Activated T-cell treated with anti-CD3 and anti-CD28 coated beads, Interleukin-2, amount 50 U/mL, for 72 hours (primary cell): ENCODE data around the gene EDEM2. TPM values are rescaled to one million over a fixed set of nuclear protein-coding genes. Genes with fewer than 3 reads are reported as not detected.

Experiments
- ATAC-seq, 2 donors: fragments of 150-1000 bp; cut with Tn5 transposase; replicated peaks in 1 of 2; 2 replicates each; pipeline ENCODE4 v1.10.0; 2021; ENCODE audit warnings: moderate library complexity in 2 of 2, mild to moderate bottlenecking in 1 of 2
- DNase-seq, 2 donors: peaks; one replicate each; pipeline ENCODE4 v3.0.0; 2021 to 2022; ENCODE audit warnings: mixed read lengths in 1 of 2
- H3K27ac Mint-ChIP-seq: one replicate; pipeline ENCODE4 v1.8.0; 2022; ENCODE audit warnings: mild to moderate bottlenecking, moderate library complexity, mixed read lengths
- H3K27me3 Mint-ChIP-seq: one replicate; pipeline ENCODE4 v1.8.0; 2022; ENCODE audit warnings: low read depth, mixed read lengths
- H3K36me3 Mint-ChIP-seq, 2 donors: one replicate each; pipeline ENCODE4 v1.8.0; 2022; ENCODE audit warnings: mixed read lengths in 2 of 2, mild to moderate bottlenecking in 1 of 2; ENCODE audit not compliant: insufficient read depth in 2 of 2
- H3K4me1 Mint-ChIP-seq: one replicate; pipeline ENCODE4 v1.8.0; 2022; ENCODE audit warnings: low read depth, mixed read lengths
- H3K4me3 Mint-ChIP-seq, 2 donors: one replicate each; pipeline ENCODE4 v1.8.0; 2022; ENCODE audit warnings: mild to moderate bottlenecking in 2 of 2, mixed read lengths in 2 of 2, moderate library complexity in 2 of 2
- H3K9me3 Mint-ChIP-seq, 2 donors: one replicate each; pipeline ENCODE4 v1.8.0; 2022; ENCODE audit warnings: mixed read lengths in 2 of 2
- total RNA-seq, 2 donors: library from RNA; stranded (reverse); gene quantifications; one replicate each; pipeline ENCODE4 v1.2.3, GENCODE V29; 2022

The EDEM2 gene
- total RNA-seq, 2 donors from 2014 or later: 33.5 to 35.8 TPM

- no peaks in the 10 kb centered on the region for H3K27me3 Mint-ChIP-seq
- H3K4me1 Mint-ChIP-seq: peaks cover 14% of the 10 kb centered on the region
- peaks cover 2 to 4% of the 10 kb centered on the region in 2 donors for H3K36me3 Mint-ChIP-seq
- H3K27ac Mint-ChIP-seq: peak overlapping the region; percentile 64
- no peaks in the 10 kb centered on the region for H3K9me3 Mint-ChIP-seq
- no peak overlapping the region for H3K4me3 Mint-ChIP-seq
- ATAC-seq: peak in 1 of 2 donors; percentile 67
- DNase-seq: no peak
Measured at GRCh38 chr20:35111141-35111888, 35.8 kb downstream of the EDEM2 start.

- Mint-ChIP-seq H3K27me3 (no peaks in the 10 kb centered on the region), H3K4me1 (peaks cover 12% of the 10 kb centered on the region), H3K4me3 (no peak overlapping the region), H3K36me3 (peaks cover 0 to 2% of the 10 kb centered on the region in 2 donors), H3K27ac (no peak overlapping the region), H3K9me3 (no peaks in the 10 kb centered on the region)
- DNase-seq (no peak), ATAC-seq (no peak)
Measured at GRCh38 chr20:35108921-35109320, 38.2 kb downstream of the EDEM2 start.

- DNase-seq (no peak), ATAC-seq (no peak)
- H3K4me3 Mint-ChIP-seq: no peak overlapping the region
- peaks cover 0 to 2% of the 10 kb centered on the region in 2 donors for H3K36me3 Mint-ChIP-seq
- H3K27me3 Mint-ChIP-seq: no peaks in the 10 kb centered on the region
- H3K4me1 Mint-ChIP-seq: peaks cover 12% of the 10 kb centered on the region
- H3K27ac Mint-ChIP-seq: no peak overlapping the region
- no peaks in the 10 kb centered on the region for H3K9me3 Mint-ChIP-seq
Measured at GRCh38 chr20:35106827-35107380, 40.2 kb downstream of the EDEM2 start.

- no peak for ATAC-seq
- no peak for DNase-seq
- no peaks in the 10 kb centered on the region for H3K9me3 Mint-ChIP-seq
- no peak overlapping the region for H3K4me3 Mint-ChIP-seq
- H3K27ac Mint-ChIP-seq: no peak overlapping the region
- no peaks in the 10 kb centered on the region for H3K4me1 Mint-ChIP-seq
- H3K36me3 Mint-ChIP-seq: no peaks in the 10 kb centered on the region
- H3K27me3 Mint-ChIP-seq: peaks cover 10% of the 10 kb centered on the region
Measured at GRCh38 chr20:35104685-35105295, 42.3 kb downstream of the EDEM2 start.

GRCh38 chr20:35101620-35102019 is 45.5 kb downstream of the EDEM2 start:
- no peak for ATAC-seq
- DNase-seq: no peak
- H3K9me3 Mint-ChIP-seq: no peaks in the 10 kb centered on the region
- no peak overlapping the region for H3K4me3 Mint-ChIP-seq
- H3K4me1 Mint-ChIP-seq: no peaks in the 10 kb centered on the region
- H3K27me3 Mint-ChIP-seq: peaks cover 10% of the 10 kb centered on the region
- no peaks in the 10 kb centered on the region for H3K36me3 Mint-ChIP-seq
- no peak overlapping the region for H3K27ac Mint-ChIP-seq

- Mint-ChIP-seq H3K9me3 (no peaks in the 10 kb centered on the region), H3K36me3 (peaks cover 5 to 9% of the 10 kb centered on the region in 2 donors), H3K4me1 (peaks cover 55% of the 10 kb centered on the region), H3K27me3 (no peaks in the 10 kb centered on the region), H3K27ac (peak overlapping the region; percentile 97), H3K4me3 (peak overlapping the region; percentile 85 to 95)
- DNase-seq (peak; percentile 48 to 60), ATAC-seq (peak; percentile 59 to 66)
Measured at GRCh38 chr20:35093267-35093884, 53.8 kb downstream of the EDEM2 start.

GRCh38 chr20:35092524-35093266 is 54.4 kb downstream of the EDEM2 start, which contains the start of gene TRPC4AP:
Gene TRPC4AP (minus strand): TSS chr20:35092807. CDS start chr20:35092781, 26 bp downstream.
- Mint-ChIP-seq H3K4me3 (peak within 1 kb of the TSS; percentile 85 to 95), H3K4me1 (peaks cover 62% of the 10 kb centered on the region), H3K36me3 (peaks cover 5 to 9% of the 10 kb centered on the region in 2 donors), H3K27me3 (no peaks in the 10 kb centered on the region), H3K9me3 (no peaks in the 10 kb centered on the region), H3K27ac (peak within 1 kb of the TSS; percentile 99)
- peak; percentile 92 to 93 for DNase-seq
- peak; percentile 88 to 91 for ATAC-seq

- H3K4me3 Mint-ChIP-seq: peak overlapping the region; percentile 85 to 95
- peaks cover 5 to 13% of the 10 kb centered on the region in 2 donors for H3K36me3 Mint-ChIP-seq
- H3K27ac Mint-ChIP-seq: peak overlapping the region; percentile 99
- DNase-seq: peak in 1 of 2 donors; percentile 24
- peaks cover 67% of the 10 kb centered on the region for H3K4me1 Mint-ChIP-seq
- no peaks in the 10 kb centered on the region for H3K27me3 Mint-ChIP-seq
- H3K9me3 Mint-ChIP-seq: no peaks in the 10 kb centered on the region
- ATAC-seq: peak; percentile 10
Measured at GRCh38 chr20:35091816-35092523, 55.2 kb downstream of the EDEM2 start.

GRCh38 chr20:35088231-35089145 is 58.6 kb downstream of the EDEM2 start:
- Mint-ChIP-seq H3K27me3 (no peaks in the 10 kb centered on the region), H3K4me3 (peak overlapping the region in 1 of 2 donors; percentile 68), H3K36me3 (peaks cover 7 to 11% of the 10 kb centered on the region in 2 donors), H3K4me1 (peaks cover 64% of the 10 kb centered on the region), H3K9me3 (no peaks in the 10 kb centered on the region), H3K27ac (peak overlapping the region; percentile 59)
- ATAC-seq (no peak), DNase-seq (no peak)

- Mint-ChIP-seq H3K4me1 (peaks cover 63% of the 10 kb centered on the region), H3K27me3 (no peaks in the 10 kb centered on the region), H3K36me3 (peaks cover 7 to 11% of the 10 kb centered on the region in 2 donors), H3K9me3 (no peaks in the 10 kb centered on the region), H3K27ac (peak overlapping the region; percentile 75), H3K4me3 (peak overlapping the region in 1 of 2 donors; percentile 68)
- ATAC-seq: no peak
- no peak for DNase-seq
Measured at GRCh38 chr20:35087791-35088190, 59.3 kb downstream of the EDEM2 start.

GRCh38 chr20:35087355-35087754 is 59.8 kb downstream of the EDEM2 start:
- DNase-seq: no peak
- Mint-ChIP-seq H3K27ac (peak overlapping the region; percentile 75), H3K4me3 (peak overlapping the region in 1 of 2 donors; percentile 68), H3K27me3 (no peaks in the 10 kb centered on the region), H3K36me3 (peaks cover 7 to 11% of the 10 kb centered on the region in 2 donors), H3K4me1 (peaks cover 65% of the 10 kb centered on the region), H3K9me3 (no peaks in the 10 kb centered on the region)
- no peak for ATAC-seq
